ENCODE measurements around the gene MAGEA9B.
"Not testable (repeated sequence)": the region's sequence is repeated elsewhere in the genome, so short reads cannot be mapped to it uniquely, and the experiment has no call there.

Gene MAGEA9B

DNA sequence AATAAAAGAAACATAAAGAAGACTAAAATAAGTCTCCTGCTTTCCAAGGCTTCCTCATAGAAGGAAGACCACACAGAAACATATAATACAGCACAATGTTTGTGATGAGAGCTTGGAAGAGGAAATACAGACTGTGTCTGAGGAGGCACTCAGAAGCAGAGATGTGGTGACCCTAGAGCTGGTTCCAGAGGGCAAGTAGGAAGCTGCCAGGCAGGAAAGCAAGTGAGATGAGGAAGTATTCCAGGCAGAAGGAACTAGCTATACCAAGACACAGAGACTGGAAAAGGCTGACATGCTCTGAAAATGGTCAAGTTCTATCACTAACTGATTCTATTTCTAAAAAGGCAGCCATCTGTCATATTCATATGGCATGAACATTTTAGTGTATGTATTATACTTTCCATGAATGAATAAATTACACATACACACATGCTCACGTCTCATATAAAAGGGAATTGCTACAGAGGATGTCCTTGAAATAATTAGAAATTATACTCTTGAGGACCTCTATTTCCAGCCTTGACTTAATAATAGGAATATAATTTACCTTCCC is 24.4 kb upstream of the MAGEA9B start:
- DNase-seq (no peak), ATAC-seq (ENCODE audit: insufficient read depth, low read depth) (no peak)
- H3K4me1 ChIP-seq (ENCODE audit: insufficient read depth, low read length): no peaks in the 10 kb centered on the region
- peaks cover 10% of the 10 kb centered on the region; the same call in 1 of the 2 replicates for H3K36me3 ChIP-seq (ENCODE audit: insufficient read depth, low read length)
- H3K4me2 ChIP-seq (ENCODE audit: insufficient read depth, low read length): no peak overlapping the region
- H3K4me3 ChIP-seq (ENCODE audit: low read depth in 1 of 2, low read length in 2 of 2): no peak overlapping the region
- H4K20me1 ChIP-seq (ENCODE audit: insufficient read depth, low read length): peaks cover 3% of the 10 kb centered on the region; the same call in 1 of the 2 replicates
- H3K9me3 ChIP-seq (ENCODE audit: insufficient read depth, low read length, severe bottlenecking): no peaks in the 10 kb centered on the region
- no peak overlapping the region for H3K27ac ChIP-seq (ENCODE audit: low read length)
- no peak overlapping the region for H2AFZ ChIP-seq (ENCODE audit: low read depth, low read length)
- 0 out of 2 replicates have a peak, but pooled peaks cover 4% of the 10 kb centered on the region for H3K79me2 ChIP-seq (ENCODE audit: insufficient read depth, low read length)
- no peak overlapping the region for H3K9ac ChIP-seq (ENCODE audit: low read depth, low read length)
- H3K27me3 ChIP-seq (ENCODE audit: insufficient read depth, low read length, poor library complexity): no peaks in the 10 kb centered on the region
- TF ChIP-seq EZH2 (IDR thresholded peaks at IDR 0.05; ENCODE audit: borderline replicate concordance, low read depth, low read length, severe bottlenecking) (no peak), CTCF (IDR thresholded peaks at IDR 0.05; ENCODE audit: borderline replicate concordance, extremely low read depth, low read length, poor library complexity, severe bottlenecking) (no peak)

GRCh38 chrX:149610511-149610910 is 23.3 kb upstream of the MAGEA9B start:
- ATAC-seq (ENCODE audit: insufficient read depth, low read depth): no peak
- H3K4me2 ChIP-seq (ENCODE audit: insufficient read depth, low read length): no peak overlapping the region

GRCh38 chrX:149607699-149608098 is 20.4 kb upstream of the MAGEA9B start:
- H3K27ac ChIP-seq (ENCODE audit: low read length): no peak overlapping the region
- H3K36me3 ChIP-seq (ENCODE audit: insufficient read depth, low read length): peaks cover 19% of the 10 kb centered on the region
- ATAC-seq (ENCODE audit: insufficient read depth, low read depth) (no peak), DNase-seq (no peak)
- no peak overlapping the region for H3K4me2 ChIP-seq (ENCODE audit: insufficient read depth, low read length)
- no peaks in the 10 kb centered on the region for H3K9me3 ChIP-seq (ENCODE audit: insufficient read depth, low read length, severe bottlenecking)
- H3K27me3 ChIP-seq (ENCODE audit: insufficient read depth, low read length, poor library complexity): no peaks in the 10 kb centered on the region
- no peaks in the 10 kb centered on the region for H3K79me2 ChIP-seq (ENCODE audit: insufficient read depth, low read length)
- no peak overlapping the region for H3K9ac ChIP-seq (ENCODE audit: low read depth, low read length)
- H3K4me3 ChIP-seq (ENCODE audit: low read depth in 1 of 2, low read length in 2 of 2): no peak overlapping the region
- no peaks in the 10 kb centered on the region for H4K20me1 ChIP-seq (ENCODE audit: insufficient read depth, low read length)
- no peak overlapping the region for H2AFZ ChIP-seq (ENCODE audit: low read depth, low read length)
- no peak for TF ChIP-seq CTCF (IDR thresholded peaks at IDR 0.05; ENCODE audit: borderline replicate concordance, extremely low read depth, low read length, poor library complexity, severe bottlenecking)
- TF ChIP-seq EZH2 (IDR thresholded peaks at IDR 0.05; ENCODE audit: borderline replicate concordance, low read depth, low read length, severe bottlenecking): no peak
- H3K4me1 ChIP-seq (ENCODE audit: insufficient read depth, low read length): no peaks in the 10 kb centered on the region

More at GRCh38 chrX:149610511-149610910, 23.3 kb upstream of the MAGEA9B start:
- Histone ChIP-seq H3K27ac (ENCODE audit: low read length) (no peak overlapping the region), H4K20me1 (ENCODE audit: insufficient read depth, low read length) (no peaks in the 10 kb centered on the region; the same call in 1 of the 2 replicates), H3K4me3 (ENCODE audit: low read depth in 1 of 2, low read length in 2 of 2) (no peak overlapping the region), H3K9me3 (ENCODE audit: insufficient read depth, low read length, severe bottlenecking) (no peaks in the 10 kb centered on the region), H3K9ac (ENCODE audit: low read depth, low read length) (no peak overlapping the region), H2AFZ (ENCODE audit: low read depth, low read length) (no peak overlapping the region), H3K4me1 (ENCODE audit: insufficient read depth, low read length) (no peaks in the 10 kb centered on the region), H3K79me2 (ENCODE audit: insufficient read depth, low read length) (no peaks in the 10 kb centered on the region), H3K36me3 (ENCODE audit: insufficient read depth, low read length) (peaks cover 16% of the 10 kb centered on the region), H3K27me3 (ENCODE audit: insufficient read depth, low read length, poor library complexity) (no peaks in the 10 kb centered on the region)
- TF ChIP-seq CTCF (IDR thresholded peaks at IDR 0.05; ENCODE audit: borderline replicate concordance, extremely low read depth, low read length, poor library complexity, severe bottlenecking): no peak
- no peak for TF ChIP-seq EZH2 (IDR thresholded peaks at IDR 0.05; ENCODE audit: borderline replicate concordance, low read depth, low read length, severe bottlenecking)
- DNase-seq: no peak

- not testable (repeated sequence) for DNase-seq; H3K9ac ChIP-seq (ENCODE audit: low read depth, low read length)
Measured at GRCh38 chrX:149605248-149605885, 18.1 kb upstream of the MAGEA9B start.

More at GRCh38 chrX:149605248-149605885, 18.1 kb upstream of the MAGEA9B start:
- not testable (repeated sequence) for H3K79me2 ChIP-seq (ENCODE audit: insufficient read depth, low read length); H3K9me3 ChIP-seq (ENCODE audit: insufficient read depth, low read length, severe bottlenecking); H3K4me3 ChIP-seq (ENCODE audit: low read depth in 1 of 2, low read length in 2 of 2); H3K27me3 ChIP-seq (ENCODE audit: insufficient read depth, low read length, poor library complexity); H3K4me2 ChIP-seq (ENCODE audit: insufficient read depth, low read length); H4K20me1 ChIP-seq (ENCODE audit: insufficient read depth, low read length); H2AFZ ChIP-seq (ENCODE audit: low read depth, low read length); ATAC-seq (ENCODE audit: insufficient read depth, low read depth); H3K4me1 ChIP-seq (ENCODE audit: insufficient read depth, low read length); H3K27ac ChIP-seq (ENCODE audit: low read length)
- H3K36me3 ChIP-seq (ENCODE audit: insufficient read depth, low read length): peaks cover 21% of the 10 kb centered on the region
